Measurements from ENCODE around the gene SRRT. TPM values are rescaled to one million over a fixed set of nuclear protein-coding genes. Genes with fewer than 3 reads are reported as not detected.
A peak's percentile ranks its signal among the peaks of the same experiment; 100 is the strongest.

Gene SRRT
- total RNA-seq, 2 experiments from 2014 or later, result 262 to 280 TPM

DNA sequence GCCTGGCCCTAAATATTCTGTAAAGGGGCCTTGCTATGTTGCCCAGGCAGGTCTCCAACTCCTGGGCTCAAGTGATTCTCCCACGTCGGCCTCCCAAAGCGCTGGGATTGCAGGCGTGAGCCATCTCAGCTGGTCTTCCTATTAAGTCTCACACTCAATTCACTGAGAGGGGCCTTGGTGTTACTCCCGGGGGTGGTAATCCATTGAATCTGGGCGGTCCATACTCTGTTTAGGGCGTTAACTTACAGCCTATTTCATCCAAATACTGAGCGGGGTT lies 665 bp upstream of the SRRT start:
- Mint-ChIP-seq H3K36me3 (ENCODE audit: low read depth) (peaks cover 65% of the 10 kb centered on the region), H3K4me3 (peak overlapping the region; percentile 97), H3K27ac (peak overlapping the region; percentile 95), H3K9me3 (no peaks in the 10 kb centered on the region), H3K27me3 (no peaks in the 10 kb centered on the region), H3K4me1 (peaks cover 55% of the 10 kb centered on the region)
- DNase-seq, result no peak
- POLR2A ChIA-PET, result interaction anchor here (2.3 kb wide), 1 partner anchor 15 kb away, joined by 18 read pairs; the partner anchor contains the start of gene UFSP1
- CTCF ChIA-PET, result interaction anchor here (0.6 to 3.2 kb wide), 4 partner anchors 13 to 1306 kb away, joined by 3 to 23 read pairs (median 4); partner anchors contain the start of gene SLC12A9

DNA sequence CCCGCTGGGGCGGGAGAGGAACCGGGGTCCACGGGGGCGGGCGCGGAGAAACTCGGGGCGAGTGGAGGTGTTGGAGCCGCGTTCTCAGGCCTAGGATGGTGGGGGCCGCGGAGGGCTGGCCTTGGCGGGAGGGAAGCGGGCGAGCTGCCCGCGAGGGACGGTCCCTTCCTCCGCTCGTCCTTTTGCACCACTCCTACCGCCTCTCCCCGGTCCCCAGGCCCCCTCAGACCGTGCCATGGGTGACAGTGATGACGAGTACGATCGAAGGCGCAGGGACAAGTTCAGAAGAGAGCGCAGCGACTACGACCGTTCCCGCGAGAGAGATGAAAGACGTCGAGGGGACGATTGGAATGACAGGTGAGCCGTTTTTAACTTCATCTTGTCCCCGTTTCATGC lies 451 bp downstream of the SRRT start:
- ChIA-PET POLR2A (interaction anchor here (0.7 to 2.3 kb wide), 6 partner anchors 8 to 356 kb away, joined by 3 to 18 read pairs (median 4); partner anchors contain the start of genes TRIP6, UFSP1 and ZNHIT1), CTCF (interaction anchor here (0.6 to 3.2 kb wide), 9 partner anchors 8 to 1269 kb away, joined by 3 to 23 read pairs (median 3); partner anchors contain the start of genes POP7 and UFSP1)
- Mint-ChIP-seq H3K4me1 (peaks cover 64% of the 10 kb centered on the region), H3K9me3 (no peaks in the 10 kb centered on the region), H3K27ac (peak overlapping the region; percentile 95), H3K36me3 (ENCODE audit: low read depth) (peaks cover 72% of the 10 kb centered on the region), H3K4me3 (peak overlapping the region; percentile 97), H3K27me3 (no peaks in the 10 kb centered on the region)
- peak; percentile 61 for DNase-seq

DNA sequence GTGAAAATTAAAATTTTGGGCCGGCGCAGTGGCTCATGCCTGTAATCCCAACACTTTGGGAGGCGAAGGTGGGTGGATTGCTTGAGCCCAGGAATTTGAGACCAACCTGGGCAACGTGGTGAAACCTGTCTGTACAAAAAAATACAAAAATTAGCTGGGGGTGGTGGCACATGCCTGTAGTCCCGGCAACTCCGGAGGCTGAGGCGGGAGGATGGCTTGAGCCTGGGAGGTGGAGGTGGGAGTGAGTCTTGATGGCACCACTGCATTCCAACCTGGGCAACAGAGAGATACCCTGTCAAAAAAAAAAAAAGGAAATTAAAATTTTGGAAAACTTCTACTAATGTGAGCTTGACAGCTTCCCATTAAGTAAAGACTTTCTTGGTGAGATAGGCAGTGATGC lies 3.1 kb downstream of the SRRT start:
- H3K27ac Mint-ChIP-seq, result no peak overlapping the region
- H3K27me3 Mint-ChIP-seq, result no peaks in the 10 kb centered on the region

DNA sequence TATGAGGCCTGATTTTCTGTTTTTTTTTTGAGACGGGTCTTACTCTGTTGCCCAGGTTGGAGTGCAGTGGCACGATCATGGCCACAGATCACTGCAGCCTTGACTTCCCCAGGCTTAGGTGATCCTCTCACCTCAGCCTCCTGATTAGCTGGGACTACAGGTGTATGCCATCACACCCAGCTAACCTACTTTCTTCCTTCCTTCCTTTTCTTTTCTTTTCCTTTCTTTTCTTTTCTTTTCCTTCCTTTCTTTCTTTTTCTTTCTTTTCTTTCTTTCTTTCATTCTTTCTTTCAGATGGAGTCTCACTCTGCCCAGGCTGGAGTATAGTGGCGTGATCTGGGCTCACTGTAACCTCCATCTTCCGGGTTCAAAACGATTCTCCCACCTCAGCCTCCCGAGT lies 3.8 kb downstream of the SRRT start:
- DNase-seq, result no peak
- no peaks in the 10 kb centered on the region for H3K27me3 Mint-ChIP-seq
- peaks cover 72% of the 10 kb centered on the region for H3K36me3 Mint-ChIP-seq (ENCODE audit: low read depth)
- ChIA-PET POLR2A (no interaction called here), CTCF (interaction anchor here (0.6 to 1.3 kb wide), 2 partner anchors 8 to 13 kb away, joined by 3 to 4 read pairs; no protein-coding TSS in a partner anchor)
- H3K27ac Mint-ChIP-seq, result peak overlapping the region; percentile 78
- no peaks in the 10 kb centered on the region for H3K9me3 Mint-ChIP-seq
- H3K4me3 Mint-ChIP-seq, result no peak overlapping the region
- peaks cover 65% of the 10 kb centered on the region for H3K4me1 Mint-ChIP-seq

More for the DNA sequence above, 3.1 kb downstream of the SRRT start:
- peaks cover 62% of the 10 kb centered on the region for H3K4me1 Mint-ChIP-seq
- no peak for DNase-seq
- peaks cover 73% of the 10 kb centered on the region for H3K36me3 Mint-ChIP-seq (ENCODE audit: low read depth)
- no peaks in the 10 kb centered on the region for H3K9me3 Mint-ChIP-seq
- ChIA-PET CTCF (interaction anchor here (0.6 to 1.3 kb wide), 3 partner anchors 9 to 244 kb away, joined by 3 to 4 read pairs (median 3); no protein-coding TSS in a partner anchor), POLR2A (interaction anchor here (1.2 kb wide), 1 partner anchor 9 kb away, joined by 3 read pairs; no protein-coding TSS in a partner anchor)
- peak overlapping the region; percentile 38 for H3K4me3 Mint-ChIP-seq

DNA sequence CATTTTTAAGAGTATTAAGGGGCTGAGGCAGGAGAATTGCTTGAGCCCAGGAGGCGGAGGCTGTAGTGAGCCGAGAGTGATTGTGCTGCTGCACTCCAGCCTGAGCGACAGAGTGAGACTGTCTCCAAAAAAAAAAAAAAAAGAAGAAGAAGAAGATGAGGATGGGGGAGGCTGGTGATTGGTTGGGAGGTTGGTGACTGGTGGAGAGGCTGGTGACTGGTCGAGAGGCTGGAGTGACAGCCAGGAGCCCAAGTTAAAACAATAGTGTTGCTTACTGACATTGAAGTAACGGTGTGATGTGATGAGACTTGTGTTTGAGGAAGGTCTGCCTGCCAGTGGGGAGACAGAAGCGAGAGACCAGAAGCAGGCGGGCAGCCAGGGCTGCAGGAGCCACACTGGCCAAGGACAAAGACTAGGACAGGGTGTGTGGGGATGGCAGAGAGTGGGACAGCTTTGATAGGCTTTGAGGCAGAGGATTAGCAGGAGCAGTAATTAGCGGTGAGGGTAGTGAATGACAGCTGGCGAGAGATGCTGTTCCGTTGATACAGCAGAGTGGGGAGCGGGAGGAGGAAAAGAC lies 4.9 kb downstream of the SRRT start:
- ChIA-PET POLR2A (interaction anchor here (0.7 kb wide), 1 partner anchor 27 kb away, joined by 3 read pairs; the partner anchor contains the start of gene SLC12A9), CTCF (no interaction called here)
- H3K4me1 Mint-ChIP-seq, result peaks cover 64% of the 10 kb centered on the region
- H3K27me3 Mint-ChIP-seq, result no peaks in the 10 kb centered on the region
- no peak for DNase-seq
- H3K36me3 Mint-ChIP-seq (ENCODE audit: low read depth), result peaks cover 70% of the 10 kb centered on the region
- no peaks in the 10 kb centered on the region for H3K9me3 Mint-ChIP-seq
- H3K27ac Mint-ChIP-seq, result peak overlapping the region; percentile 34
- no peak overlapping the region for H3K4me3 Mint-ChIP-seq

DNA sequence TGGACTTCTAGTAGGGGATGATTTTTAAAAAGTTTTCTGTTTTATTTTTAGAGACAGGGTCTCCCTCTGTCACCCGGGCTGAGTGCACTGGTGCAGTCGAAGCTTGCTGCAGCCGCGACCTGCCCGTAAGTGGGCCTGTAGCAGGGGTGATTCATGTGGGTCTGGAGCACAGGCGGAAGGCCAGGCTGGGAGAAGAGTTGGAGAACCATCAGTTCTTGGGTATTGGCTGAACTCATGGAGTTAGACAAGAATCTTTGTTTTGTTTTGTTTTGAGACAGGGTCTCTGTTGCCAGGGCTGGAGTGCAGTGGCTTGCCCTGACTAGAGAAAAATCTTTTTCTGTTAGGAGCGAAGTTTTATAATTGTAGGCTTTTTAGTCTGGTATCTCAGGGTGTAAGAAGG lies 5.7 kb downstream of the SRRT start:
- Mint-ChIP-seq H3K4me3 (no peak overlapping the region), H3K9me3 (no peaks in the 10 kb centered on the region), H3K36me3 (ENCODE audit: low read depth) (peaks cover 71% of the 10 kb centered on the region), H3K4me1 (peaks cover 63% of the 10 kb centered on the region), H3K27ac (no peak overlapping the region), H3K27me3 (no peaks in the 10 kb centered on the region)
- DNase-seq, result no peak
- ChIA-PET CTCF (interaction anchor here (0.6 kb wide), 1 partner anchor 1330 kb away, joined by 3 read pairs; no protein-coding TSS in a partner anchor), POLR2A (no interaction called here)

DNA sequence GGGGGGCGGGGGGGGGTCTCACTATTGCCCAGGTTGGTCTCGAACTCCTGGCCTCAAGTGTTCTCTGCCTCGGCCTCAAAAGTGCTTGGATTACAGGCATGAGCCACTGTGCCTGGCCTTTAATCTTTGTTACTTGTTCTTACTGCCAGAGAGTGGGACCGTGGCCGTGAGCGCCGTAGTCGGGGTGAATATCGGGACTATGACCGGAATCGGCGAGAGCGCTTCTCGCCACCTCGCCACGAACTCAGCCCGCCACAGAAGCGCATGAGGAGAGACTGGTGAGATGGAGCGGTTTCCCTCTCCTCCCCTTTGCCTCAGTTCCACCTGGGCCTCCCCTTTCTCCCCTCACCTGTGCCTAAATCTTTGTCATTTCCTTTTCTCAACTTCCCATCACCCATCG lies 6.2 kb downstream of the SRRT start:
- ChIA-PET POLR2A (no interaction called here), CTCF (interaction anchor here (0.5 to 0.6 kb wide), 2 partner anchors 196 to 1329 kb away, joined by 3 read pairs; no protein-coding TSS in a partner anchor)
- Mint-ChIP-seq H3K4me1 (peaks cover 63% of the 10 kb centered on the region), H3K4me3 (no peak overlapping the region), H3K9me3 (no peaks in the 10 kb centered on the region), H3K27ac (no peak overlapping the region), H3K36me3 (ENCODE audit: low read depth) (peaks cover 72% of the 10 kb centered on the region), H3K27me3 (no peaks in the 10 kb centered on the region)
- no peak for DNase-seq

DNA sequence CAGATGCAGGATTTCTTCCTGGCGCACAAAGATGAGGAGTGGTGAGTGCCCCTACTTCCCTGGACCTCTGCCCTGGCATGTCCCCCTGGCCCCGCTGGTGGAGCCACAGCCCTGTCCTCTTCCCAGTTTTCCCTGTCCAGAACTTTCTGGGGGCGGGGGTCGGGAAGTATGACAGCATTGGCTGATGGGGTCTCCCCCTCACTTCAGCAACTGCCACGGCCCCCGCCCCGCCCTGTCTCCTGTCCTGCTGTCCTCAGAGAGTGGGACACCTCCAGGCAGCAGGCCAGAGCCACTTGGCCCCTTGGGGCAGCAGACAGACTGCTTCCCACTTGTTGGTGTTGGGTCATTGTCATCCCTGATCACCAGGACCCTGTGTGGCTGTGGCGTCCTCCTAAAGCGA lies 7.3 kb downstream of the SRRT start:
- CTCF ChIA-PET, result no interaction called here
- POLR2A ChIA-PET, result no interaction called here
- H3K4me1 Mint-ChIP-seq, result peaks cover 62% of the 10 kb centered on the region
- no peak for DNase-seq
- no peak overlapping the region for H3K4me3 Mint-ChIP-seq
- no peaks in the 10 kb centered on the region for H3K27me3 Mint-ChIP-seq
- H3K27ac Mint-ChIP-seq, result no peak overlapping the region
- H3K36me3 Mint-ChIP-seq (ENCODE audit: low read depth), result peaks cover 76% of the 10 kb centered on the region
- H3K9me3 Mint-ChIP-seq, result no peaks in the 10 kb centered on the region

DNA sequence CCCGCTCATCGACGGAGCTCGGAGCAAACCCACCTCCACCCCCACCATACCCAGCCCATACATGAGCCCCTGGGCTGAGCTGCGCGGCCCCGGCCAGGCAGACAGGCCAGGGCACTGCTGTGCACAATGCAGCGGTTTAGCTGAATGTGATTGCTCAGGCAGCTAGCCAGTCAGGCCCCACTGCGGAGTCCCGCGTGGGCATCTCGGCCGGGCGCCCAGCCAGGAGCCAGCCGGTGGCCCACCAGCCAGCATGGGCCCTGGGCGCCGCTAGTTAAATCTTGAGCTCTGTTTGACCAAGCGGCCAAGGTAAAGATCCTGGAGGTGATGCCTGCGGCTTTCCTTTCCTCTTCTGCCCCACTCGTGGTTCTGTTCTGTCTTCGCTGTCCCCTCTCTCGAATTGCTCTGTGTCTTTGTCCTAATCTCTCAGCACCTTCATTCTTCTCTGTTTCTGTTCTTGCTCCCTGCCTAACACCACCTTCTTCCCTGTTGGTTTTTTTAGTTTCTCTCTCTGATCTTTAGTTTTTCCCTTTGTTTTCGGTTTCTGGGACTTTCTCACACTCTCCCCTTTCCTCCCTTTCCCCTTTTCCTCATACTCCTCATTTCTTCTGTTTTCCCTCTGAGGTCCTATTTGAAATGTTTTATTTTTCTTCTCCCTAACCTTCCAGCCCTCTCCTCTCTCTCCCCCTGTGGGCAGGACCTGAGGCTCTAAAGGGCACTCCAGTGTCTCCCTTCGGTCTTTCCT lies 8.1 kb downstream of the SRRT start:
- DNase-seq, result no peak
- H3K36me3 Mint-ChIP-seq (ENCODE audit: low read depth), result peaks cover 78% of the 10 kb centered on the region
- peak overlapping the region; percentile 51 for H3K27ac Mint-ChIP-seq
- ChIA-PET CTCF (interaction anchor here (1.0 to 1.4 kb wide), 2 partner anchors 8 to 31 kb away, joined by 3 read pairs; partner anchors contain the start of gene SRRT), POLR2A (interaction anchor here (0.7 kb wide), 1 partner anchor 198 kb away, joined by 3 read pairs; no protein-coding TSS in a partner anchor)
- H3K4me3 Mint-ChIP-seq, result no peak overlapping the region
- no peaks in the 10 kb centered on the region for H3K9me3 Mint-ChIP-seq
- H3K4me1 Mint-ChIP-seq, result peaks cover 65% of the 10 kb centered on the region
- H3K27me3 Mint-ChIP-seq, result no peaks in the 10 kb centered on the region

DNA sequence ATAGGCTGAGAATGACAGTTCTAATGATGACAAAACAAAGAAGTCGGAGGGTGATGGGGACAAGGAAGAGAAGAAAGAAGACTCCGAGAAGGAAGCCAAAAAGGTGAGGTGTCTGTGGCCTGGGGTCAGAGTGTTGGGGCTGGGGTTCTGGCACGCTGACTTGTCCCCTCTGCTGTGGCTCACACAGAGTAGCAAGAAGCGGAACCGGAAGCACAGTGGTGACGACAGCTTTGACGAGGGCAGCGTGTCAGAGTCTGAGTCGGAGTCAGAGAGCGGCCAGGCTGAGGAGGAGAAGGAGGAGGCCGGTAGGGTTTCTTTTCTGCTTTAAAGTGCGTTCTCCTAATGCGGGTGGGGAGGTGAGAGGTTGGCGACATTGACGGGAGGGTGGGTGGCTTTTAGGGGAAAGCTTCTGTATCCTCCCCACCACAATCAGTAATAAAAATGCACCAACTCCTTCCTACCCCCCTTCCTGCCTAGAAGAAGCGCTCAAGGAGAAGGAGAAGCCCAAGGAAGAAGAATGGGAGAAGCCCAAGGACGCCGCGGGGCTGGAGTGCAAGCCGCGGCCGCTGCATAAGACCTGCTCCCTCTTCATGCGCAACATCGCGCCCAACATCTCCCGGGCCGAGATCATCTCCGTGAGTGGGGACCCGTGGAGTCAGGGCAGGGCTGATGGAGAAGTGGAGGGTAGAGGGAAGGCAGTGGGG lies 10.0 kb downstream of the SRRT start:
- CTCF ChIA-PET, result no interaction called here
- POLR2A ChIA-PET, result no interaction called here
- Mint-ChIP-seq H3K27me3 (no peaks in the 10 kb centered on the region), H3K9me3 (no peaks in the 10 kb centered on the region), H3K4me3 (no peak overlapping the region), H3K4me1 (peaks cover 55% of the 10 kb centered on the region), H3K27ac (peak overlapping the region; percentile 11), H3K36me3 (ENCODE audit: low read depth) (peaks cover 69% of the 10 kb centered on the region)
- no peak for DNase-seq

DNA sequence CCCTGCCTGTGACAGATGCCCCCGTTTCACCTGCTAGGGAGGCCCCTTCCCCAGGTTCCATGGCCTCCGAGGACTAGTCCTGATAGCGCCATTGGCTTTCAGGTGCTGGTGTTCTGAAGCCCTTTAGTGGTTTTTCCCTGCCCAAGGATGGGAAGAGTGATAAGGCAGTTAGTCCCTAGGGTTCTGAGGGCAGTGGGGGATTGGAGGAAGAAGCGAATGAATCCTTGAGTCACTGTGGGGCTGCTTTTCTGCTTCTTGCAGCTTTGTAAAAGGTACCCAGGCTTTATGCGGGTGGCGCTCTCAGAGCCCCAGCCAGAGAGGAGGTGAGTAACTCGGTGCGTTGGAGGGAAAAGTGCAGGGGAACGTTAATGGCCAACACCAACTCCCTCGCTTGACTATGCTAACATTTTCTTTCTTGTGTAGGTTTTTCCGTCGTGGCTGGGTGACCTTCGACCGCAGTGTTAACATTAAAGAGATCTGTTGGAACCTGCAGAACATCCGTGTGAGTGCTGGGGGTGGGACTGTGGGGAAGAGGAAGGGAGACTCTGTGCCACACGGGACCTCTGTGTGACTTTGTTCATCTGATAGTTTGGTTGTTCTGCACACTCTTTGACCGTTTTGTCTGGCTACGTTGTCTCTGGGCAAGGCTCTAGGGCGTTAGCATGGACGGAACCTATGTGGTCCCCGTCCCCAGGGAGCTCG lies 10.7 kb downstream of the SRRT start:
- POLR2A ChIA-PET, result interaction anchor here (0.6 to 1.6 kb wide), 2 partner anchors 11 to 14 kb away, joined by 3 to 8 read pairs; partner anchors contain the start of gene SRRT
- H3K36me3 Mint-ChIP-seq (ENCODE audit: low read depth), result peaks cover 66% of the 10 kb centered on the region
- CTCF ChIA-PET, result interaction anchor here (0.7 to 3.4 kb wide), 4 partner anchors 11 to 189 kb away, joined by 3 to 23 read pairs (median 4); partner anchors contain the start of genes POP7 and SRRT
- no peak for DNase-seq
- H3K27me3 Mint-ChIP-seq, result peaks cover 4% of the 10 kb centered on the region
- H3K4me3 Mint-ChIP-seq, result no peak overlapping the region
- no peaks in the 10 kb centered on the region for H3K9me3 Mint-ChIP-seq
- peaks cover 57% of the 10 kb centered on the region for H3K4me1 Mint-ChIP-seq
- H3K27ac Mint-ChIP-seq, result peak overlapping the region; percentile 1
